Keratinocyte (primary cell): ENCODE measurements around the gene ELOVL6.

ENCODE experiments used
- CTCF ChIP-seq, 3 experiments: IDR thresholded peaks in 1 of 3; conservative IDR thresholded peaks in 1 of 3; optimal IDR thresholded peaks in 1 of 3; 2 replicates in 2 of 3; 3 replicates in 1 of 3; pipeline versions ENCODE3 to v1.5.1; 2011; ENCODE audit warnings: low read length in 3 of 3, mild to moderate bottlenecking in 3 of 3, moderate library complexity in 2 of 3, control low read depth in 1 of 3, inconsistent platforms in 1 of 3; ENCODE audit not compliant: insufficient read depth in 2 of 3; ENCODE audit errors: extremely low read depth in 1 of 3
- EZH2 ChIP-seq: IDR thresholded peaks from one replicate; pipeline ENCODE4 v1.6.1; 2012; ENCODE audit warnings: inconsistent platforms, mild to moderate bottlenecking, low read length, moderate library complexity

GRCh38 chr4:110142461-110142860, 56.0 kb downstream of the ELOVL6 start:
- TF ChIP-seq CTCF (optimal IDR thresholded peaks at IDR 0.05 in 1 of 3, IDR thresholded peaks at IDR 0.05 in 1 of 3, conservative IDR thresholded peaks at IDR 0.05 in 1 of 3; ENCODE audit: extremely low read depth in 1 of 3, insufficient read depth in 2 of 3, low read length in 3 of 3) (no peak), EZH2 (no peak)
